C4-2B (cell line): ENCODE measurements around the gene UNC5C.

Experiments
- H3K27ac ChIP-seq: fragments of 450-650 bp; 2 replicates; pipeline ENCODE4 v1.5.1; 2017
- CTCF ChIP-seq: fragments of 450-650 bp; conservative IDR thresholded peaks from 2 replicates; pipeline ENCODE4 v1.5.1; 2017; ENCODE audit warnings: mild to moderate bottlenecking
- ZFX ChIP-seq: fragments of 450-650 bp; IDR thresholded peaks from 2 replicates; pipeline ENCODE4 v1.6.1; 2017

The UNC5C gene

GRCh38 chr4:95537863-95538488, 10.8 kb downstream of the UNC5C start:
- H3K27ac ChIP-seq, result no peak overlapping the region
- TF ChIP-seq CTCF (no peak), ZFX (no peak)

GRCh38 chr4:95537191-95537590, 11.6 kb downstream of the UNC5C start:
- H3K27ac ChIP-seq, result no peak overlapping the region
- TF ChIP-seq ZFX, result no peak
- TF ChIP-seq CTCF, result no peak

- TF ChIP-seq CTCF (no peak), ZFX (no peak)
Measured at GRCh38 chr4:95536650-95537049, 12.1 kb downstream of the UNC5C start.

GRCh38 chr4:95535180-95535579, 13.6 kb downstream of the UNC5C start:
- no peak for TF ChIP-seq CTCF
- no peak for TF ChIP-seq ZFX
- no peak overlapping the region for H3K27ac ChIP-seq

More at GRCh38 chr4:95536650-95537049, 12.1 kb downstream of the UNC5C start:
- H3K27ac ChIP-seq, result no peak overlapping the region

GRCh38 chr4:95534032-95534431, 14.7 kb downstream of the UNC5C start:
- TF ChIP-seq CTCF (no peak), ZFX (no peak)
- H3K27ac ChIP-seq, result no peak overlapping the region

GRCh38 chr4:95533254-95533653, 15.5 kb downstream of the UNC5C start:
- H3K27ac ChIP-seq, result no peak overlapping the region
- TF ChIP-seq ZFX, result no peak
- TF ChIP-seq CTCF, result no peak

GRCh38 chr4:95532305-95532704, 16.5 kb downstream of the UNC5C start:
- TF ChIP-seq CTCF (no peak), ZFX (no peak)
- H3K27ac ChIP-seq, result no peak overlapping the region
